SK-N-SH (cell line): ENCODE data around the gene XPR1. TPM values are rescaled to one million over a fixed set of nuclear protein-coding genes. Genes with fewer than 3 reads are reported as not detected.
A peak's percentile ranks its signal among the peaks of the same experiment; 100 is the strongest.

Experiments used
- CTCF ChIA-PET: fragments of 300-600, 350-600 bp; formaldehyde crosslinking; extraction: SDS; loops from one replicate; lab custom pipeline; 2021; lab: Yijun Ruan, JAX
- POLR2A ChIA-PET: fragments of 350-600 bp; sonication (Branson Sonifier 250); formaldehyde crosslinking; extraction: SDS; loops from one replicate; lab custom pipeline; 2020; ENCODE audit warnings: antibody characterized with exemption, inconsistent platforms; lab: Yijun Ruan, JAX
- DNase-seq: peaks from one replicate; pipeline ENCODE4 v3.0.0; 2012
- H2AFZ ChIP-seq: fragments of 200-600 bp; sonication (generic); 2 replicates; pipeline ENCODE4 v1.8.1; 2016; ENCODE audit warnings: antibody characterized with exemption, mild to moderate bottlenecking, low read depth
- H3F3A ChIP-seq: fragments of 200-600 bp; sonication (generic); replicated peaks from 2 replicates; pipeline ENCODE3; 2016; ENCODE audit warnings: antibody characterized with exemption, mild to moderate bottlenecking; ENCODE audit not compliant: insufficient read depth
- H3K27ac ChIP-seq, 2 experiments: fragments of 200-500 bp in 1 of 2; fragments of 200-600 bp in 1 of 2; sonication (Bioruptor generic) in 1 of 2; sonication (generic), shearing (Covaris generic) in 1 of 2; 2 replicates each; pipeline versions ENCODE4 v1.5.1 to v1.6.1; 2014 to 2016; ENCODE audit warnings: low read depth in 2 of 2, inconsistent platforms in 1 of 2, low read length in 1 of 2, mild to moderate bottlenecking in 1 of 2, mixed read lengths in 1 of 2
- H3K27me3 ChIP-seq: fragments of 200-600 bp; sonication (generic), shearing (Covaris generic); 2 replicates; pipeline ENCODE4 v1.6.1; 2016; ENCODE audit warnings: mixed run types; ENCODE audit not compliant: insufficient read depth
- H3K36me3 ChIP-seq, 2 experiments: fragments of 200-500 bp in 1 of 2; fragments of 200-600 bp in 1 of 2; sonication (Bioruptor generic) in 1 of 2; sonication (generic) in 1 of 2; replicated peaks in 1 of 2; 2 replicates each; pipeline versions ENCODE3 to v1.5.1; 2014 to 2016; ENCODE audit warnings: low read length in 1 of 2, mild to moderate bottlenecking in 1 of 2; ENCODE audit not compliant: insufficient read depth in 2 of 2, control insufficient read depth in 1 of 2
- H3K4me1 ChIP-seq, 2 experiments: fragments of 200-500 bp in 1 of 2; fragments of 200-600 bp in 1 of 2; sonication (Bioruptor generic) in 1 of 2; sonication (generic), shearing (Covaris generic) in 1 of 2; 2 replicates each; pipeline versions ENCODE4 v1.5.1 to v1.6.1; 2014 to 2016; ENCODE audit warnings: low read depth in 1 of 2, low read length in 1 of 2, mixed run types in 1 of 2; ENCODE audit not compliant: insufficient read depth in 2 of 2, control insufficient read depth in 1 of 2
- H3K4me2 ChIP-seq: fragments of 200-600 bp; sonication (generic), shearing (Covaris generic); 2 replicates; pipeline ENCODE4 v1.6.1; 2017; ENCODE audit warnings: mixed run types
- H3K4me3 ChIP-seq, 2 experiments: fragments of 200-500 bp in 1 of 2; fragments of 200-600 bp in 1 of 2; sonication (Bioruptor generic) in 1 of 2; sonication (generic), shearing (Covaris generic) in 1 of 2; 2 replicates each; pipeline versions ENCODE4 v1.5.1 to v1.8.1; 2014 to 2016; ENCODE audit warnings: low read depth in 2 of 2, inconsistent platforms in 1 of 2, low read length in 1 of 2, mild to moderate bottlenecking in 1 of 2, mixed read lengths in 1 of 2, moderate library complexity in 1 of 2
- H3K79me2 ChIP-seq: fragments of 200-600 bp; sonication (generic); 2 replicates; pipeline ENCODE4 v1.8.1; 2017; ENCODE audit warnings: mild to moderate bottlenecking; ENCODE audit not compliant: insufficient read depth
- H3K9ac ChIP-seq: fragments of 200-600 bp; sonication (generic); 2 replicates; pipeline ENCODE4 v1.6.1; 2017; ENCODE audit warnings: mixed run types
- H3K9me2 ChIP-seq: fragments of 200-600 bp; sonication (generic); 2 replicates; pipeline ENCODE4 v1.6.1; 2017; ENCODE audit warnings: mixed run types
- H3K9me3 ChIP-seq: fragments of 200-600 bp; sonication (generic); 2 replicates; pipeline ENCODE4 v1.6.1; 2017; ENCODE audit warnings: mixed run types, mild to moderate bottlenecking, moderate library complexity
- H4K20me1 ChIP-seq: fragments of 200-600 bp; sonication (generic); 2 replicates; pipeline ENCODE4 v1.6.1; 2017; ENCODE audit warnings: mild to moderate bottlenecking, mixed run types; ENCODE audit not compliant: insufficient read depth
- CTCF ChIP-seq: fragments of 200-600 bp; sonication (generic); IDR thresholded peaks from 2 replicates; pipeline ENCODE4 v1.6.1; 2017; ENCODE audit warnings: antibody characterized with exemption, mild to moderate bottlenecking, moderate library complexity
- EP300 ChIP-seq, 2 experiments: IDR thresholded peaks; 2 replicates each; pipeline versions ENCODE4 v1.4.0 to v1.6.1; 2012; ENCODE audit warnings: borderline replicate concordance in 1 of 2, low read depth in 1 of 2, low read length in 1 of 2
- FOSL2 ChIP-seq: IDR thresholded peaks from 2 replicates; pipeline ENCODE4 v1.4.0; 2012; ENCODE audit warnings: low read depth, mild to moderate bottlenecking, moderate library complexity, borderline replicate concordance
- FOXM1 ChIP-seq: IDR thresholded peaks from 2 replicates; pipeline ENCODE4 v1.4.0; 2012; ENCODE audit warnings: low read depth, mild to moderate bottlenecking
- GATA2 ChIP-seq: sonication (generic); formaldehyde crosslinking; IDR thresholded peaks from 2 replicates; pipeline ENCODE4 v1.5.0; 2020; ENCODE audit warnings: mild to moderate bottlenecking, missing genetic modification reagents
- IRF3 ChIP-seq: fragments of 150-350 bp; IDR thresholded peaks from 2 replicates; pipeline ENCODE4 v1.6.1; 2016; ENCODE audit warnings: mild to moderate bottlenecking, low read depth, low read length
- JUND ChIP-seq: IDR thresholded peaks from 2 replicates; pipeline ENCODE4 v1.4.0; 2012
- MAX ChIP-seq: IDR thresholded peaks from 2 replicates; pipeline ENCODE4 v1.4.0; 2012; ENCODE audit warnings: low read depth
- MEF2A ChIP-seq: IDR thresholded peaks from 2 replicates; pipeline ENCODE4 v1.4.0; 2012; ENCODE audit warnings: low read depth, borderline replicate concordance
- NFIC ChIP-seq: IDR thresholded peaks from 2 replicates; pipeline ENCODE4 v1.4.0; 2012; ENCODE audit warnings: borderline replicate concordance
- NRF1 ChIP-seq: IDR thresholded peaks from 2 replicates; pipeline ENCODE4 v1.6.1; 2012; ENCODE audit warnings: low read depth, mild to moderate bottlenecking, low read length
- REST ChIP-seq: IDR thresholded peaks from 2 replicates; pipeline ENCODE4 v1.6.1; 2012; ENCODE audit warnings: mild to moderate bottlenecking, low read depth, low read length, moderate library complexity
- RXRA ChIP-seq: IDR thresholded peaks from 2 replicates; pipeline ENCODE4 v1.4.0; 2012; ENCODE audit warnings: low read depth, mild to moderate bottlenecking, borderline replicate concordance
- TCF12 ChIP-seq: IDR thresholded peaks from 2 replicates; pipeline ENCODE4 v1.4.0; 2012
- USF2 ChIP-seq: fragments of 150-350 bp; IDR thresholded peaks from 2 replicates; pipeline ENCODE4 v1.6.1; 2017; ENCODE audit warnings: antibody characterized with exemption, low read length, low read depth, borderline replicate concordance
- YY1 ChIP-seq: IDR thresholded peaks from 2 replicates; pipeline ENCODE4 v1.4.0; 2012; ENCODE audit warnings: low read depth, mild to moderate bottlenecking
- WGBS: methylation state at CpG from one replicate; pipeline ENCODE4 v1.1.6; 2017; ENCODE audit warnings: low lambda C conversion rate; 5-methylcytosine and 5-hydroxymethylcytosine counted together
- polyA plus RNA-seq, 3 experiments: library from polyadenylated mRNA; depleted of rRNA; stranded (reverse); fragments of >200 nt; gene quantifications; 2 replicates each; pipeline ENCODE4 v1.2.3, GENCODE V29; 2012

The XPR1 gene
- polyA plus RNA-seq, 1 of the 3 experiments (the other 2 are of a cell fraction) = 7.9 TPM

- H3K79me2 ChIP-seq = no peaks in the 10 kb centered on the region
- no peaks in the 10 kb centered on the region for H3F3A ChIP-seq
- no peak for DNase-seq
- H3K36me3 ChIP-seq = no peaks in the 10 kb centered on the region
- no peaks in the 10 kb centered on the region for H3K9me3 ChIP-seq
- no peak overlapping the region for H3K9ac ChIP-seq
- POLR2A ChIA-PET = no interaction called here
- no peaks in the 10 kb centered on the region for H3K27me3 ChIP-seq
- peaks cover 13 to 57% of the 10 kb centered on the region in 2 experiments; a peak in 3 of 4 replicates for H3K4me1 ChIP-seq
- H3K4me3 ChIP-seq = no peak overlapping the region
- no peak overlapping the region for H2AFZ ChIP-seq
- H3K9me2 ChIP-seq = no peaks in the 10 kb centered on the region
- no peaks in the 10 kb centered on the region for H4K20me1 ChIP-seq
- WGBS = 83% methylated on average over 4 of the region's 4 CpGs
- TF ChIP-seq JUND = no peak
- no peak overlapping the region for H3K4me2 ChIP-seq
- H3K27ac ChIP-seq = no peak overlapping the region
- CTCF ChIA-PET = interaction anchor here (0.7 to 4.1 kb wide), 6 partner anchors 10 to 243 kb away, joined by 3 to 27 read pairs (median 11); no protein-coding TSS in a partner anchor
Measured at GRCh38 chr1:180923887-180924286, 292.1 kb downstream of the XPR1 start.

- POLR2A ChIA-PET = no interaction called here
- no peaks in the 10 kb centered on the region for H3F3A ChIP-seq
Measured at GRCh38 chr1:180924939-180925338, 293.1 kb downstream of the XPR1 start.

More at GRCh38 chr1:180924939-180925338, 293.1 kb downstream of the XPR1 start:
- Histone ChIP-seq H4K20me1 (no peaks in the 10 kb centered on the region), H3K4me3 (no peak overlapping the region), H3K36me3 (no peaks in the 10 kb centered on the region), H3K4me1 (peaks cover 13 to 68% of the 10 kb centered on the region in 2 experiments; a peak in 3 of 4 replicates), H3K9me3 (no peaks in the 10 kb centered on the region), H3K9me2 (no peaks in the 10 kb centered on the region), H3K27ac (peak overlapping the region in 1 of 2 experiments; percentile 99; a peak in 2 of 4 replicates), H3K9ac (no peak overlapping the region), H3K4me2 (no peak overlapping the region), H3K27me3 (no peaks in the 10 kb centered on the region), H2AFZ (no peak overlapping the region), H3K79me2 (no peaks in the 10 kb centered on the region)
- 96% methylated on average over 2 of the region's 2 CpGs for WGBS
- no peak for DNase-seq
- TF ChIP-seq IRF3 (no peak), JUND (no peak), CTCF (no peak), USF2 (no peak), NRF1 (no peak), YY1 (no peak), MAX (no peak), NFIC (no peak), GATA2 (CRISPR knock-in tag) (no peak), EP300 (IDR thresholded peaks at IDR 0.05; ENCODE audit: borderline replicate concordance in 1 of 2, low read depth in 1 of 2, low read length in 1 of 2) (no peak), FOSL2 (no peak), TCF12 (no peak), REST (no peak), FOXM1 (no peak), RXRA (no peak), MEF2A (no peak)
- CTCF ChIA-PET = interaction anchor here (1.0 to 4.1 kb wide), 5 partner anchors 10 to 421 kb away, joined by 3 to 27 read pairs (median 3); no protein-coding TSS in a partner anchor
